H1 (cell line): ENCODE measurements around the gene IL36G. TPM values are rescaled to one million over a fixed set of nuclear protein-coding genes. Genes with fewer than 3 reads are reported as not detected.

Source experiments
- CTCF ChIA-PET: fragments of 300-600 bp; sonication (Branson Sonifier 250); formaldehyde crosslinking; loops from one replicate; lab custom pipeline; 2021; ENCODE audit not compliant: partially characterized antibody; lab: Charles Lee
- POLR2A ChIA-PET: fragments of 300-600 bp; sonication (Branson Sonifier 250); formaldehyde crosslinking; loops from one replicate; lab custom pipeline; 2021; ENCODE audit warnings: inconsistent platforms; ENCODE audit not compliant: partially characterized antibody; lab: Charles Lee
- DNase-seq, 2 experiments: peaks; one replicate each; pipeline versions ENCODE4 v3.0.0 to v3.0.0-alpha.2; 2010 to 2022; ENCODE audit warnings: low spot score in 2 of 2, low read depth in 1 of 2, mixed read lengths in 1 of 2
- FAIRE-seq: peaks from 2 replicates; lab custom pipeline; 2011; peaks lifted over from hg19 to GRCh38; lab: Jason Lieb, UNC
- H2AFZ ChIP-seq: 2 replicates; pipeline ENCODE4 v1.8.1; 2012; ENCODE audit warnings: low read length, inconsistent platforms
- H2AK5ac ChIP-seq: 2 replicates; pipeline ENCODE4 v1.6.1; 2013; ENCODE audit warnings: low read depth, low read length
- H2BK120ac ChIP-seq: replicated peaks from 2 replicates; pipeline ENCODE3; 2013; ENCODE audit warnings: low read depth, low read length, inconsistent platforms
- H2BK12ac ChIP-seq: 2 replicates; pipeline ENCODE4 v1.6.1; 2013; ENCODE audit warnings: low read depth, low read length
- H2BK15ac ChIP-seq: 2 replicates; pipeline ENCODE4 v1.6.1; 2013; ENCODE audit warnings: low read length
- H2BK20ac ChIP-seq: 2 replicates; pipeline ENCODE4 v1.6.1; 2013; ENCODE audit warnings: low read length
- H2BK5ac ChIP-seq: 2 replicates; pipeline ENCODE4 v1.6.1; 2013; ENCODE audit warnings: low read depth, low read length
- H3K14ac ChIP-seq: 2 replicates; pipeline ENCODE4 v1.6.1; 2013; ENCODE audit warnings: inconsistent platforms; ENCODE audit not compliant: insufficient read length
- H3K18ac ChIP-seq: 2 replicates; pipeline ENCODE4 v1.6.1; 2013; ENCODE audit warnings: low read length; ENCODE audit errors: extremely low read depth
- H3K23ac ChIP-seq: 2 replicates; pipeline ENCODE4 v1.6.1; 2013; ENCODE audit warnings: inconsistent platforms; ENCODE audit not compliant: insufficient read length
- H3K23me2 ChIP-seq: 2 replicates; pipeline ENCODE4 v1.6.1; 2013; ENCODE audit warnings: low read depth, low read length
- H3K27ac ChIP-seq: 2 replicates; pipeline ENCODE4 v1.6.1; 2011; ENCODE audit warnings: low read depth, low read length, inconsistent platforms
- H3K27me3 ChIP-seq, 4 experiments: replicated peaks in 1 of 4; 1 replicate in 1 of 4; 2 replicates in 3 of 4; pipeline versions ENCODE4 v1.6.1 to v1.8.1; 2011 to 2013; ENCODE audit warnings: low read length in 3 of 4, mild to moderate bottlenecking in 3 of 4, inconsistent platforms in 2 of 4, mixed read lengths in 2 of 4, moderate library complexity in 1 of 4; ENCODE audit not compliant: control insufficient read depth in 3 of 4, insufficient read depth in 3 of 4; ENCODE audit errors: extremely low read depth in 1 of 4
- H3K36me3 ChIP-seq, 4 experiments: 2 replicates each; pipeline versions ENCODE4 v1.6.1 to v1.8.1; 2011 to 2013; ENCODE audit warnings: mild to moderate bottlenecking in 4 of 4, low read length in 3 of 4, moderate library complexity in 2 of 4, control low read depth in 1 of 4, inconsistent platforms in 1 of 4; ENCODE audit not compliant: insufficient read depth in 4 of 4, control insufficient read depth in 2 of 4
- H3K4ac ChIP-seq: replicated peaks from 2 replicates; pipeline ENCODE3; 2013; ENCODE audit warnings: low read length, low read depth, mixed read lengths, inconsistent platforms; ENCODE audit not compliant: insufficient read length
- H3K4me1 ChIP-seq, 4 experiments: replicated peaks in 1 of 4; 1 replicate in 1 of 4; 2 replicates in 3 of 4; pipeline versions ENCODE4 v1.6.1 to v1.8.1; 2011 to 2013; ENCODE audit warnings: low read length in 3 of 4, inconsistent platforms in 2 of 4, mixed read lengths in 1 of 4; ENCODE audit not compliant: insufficient read depth in 4 of 4, control insufficient read depth in 3 of 4
- H3K4me2 ChIP-seq, 2 experiments: 2 replicates each; pipeline versions ENCODE4 v1.6.1 to v1.8.1; 2011 to 2013; ENCODE audit warnings: low read depth in 2 of 2, low read length in 2 of 2, control low read depth in 1 of 2, inconsistent platforms in 1 of 2, mild to moderate bottlenecking in 1 of 2; ENCODE audit not compliant: insufficient read depth in 1 of 2
- H3K4me3 ChIP-seq, 4 experiments: fragments of 200-600, 300-600 bp in 1 of 4; sonication (generic), shearing (Covaris generic), sonication (Bioruptor Twin) in 1 of 4; 2 replicates each; pipeline versions ENCODE4 v1.5.1 to v1.8.1; 2011 to 2016; ENCODE audit warnings: low read length in 4 of 4, low read depth in 3 of 4, control low read depth in 2 of 4, inconsistent platforms in 2 of 4, mild to moderate bottlenecking in 2 of 4, mixed read lengths in 1 of 4, moderate library complexity in 1 of 4; ENCODE audit not compliant: insufficient read depth in 2 of 4; ENCODE audit errors: extremely low read depth in 1 of 4
- H3K56ac ChIP-seq: replicated peaks from 2 replicates; pipeline ENCODE3; 2013; ENCODE audit warnings: low read depth, mild to moderate bottlenecking, mixed read lengths, low read length, inconsistent platforms; ENCODE audit not compliant: insufficient read length
- H3K79me1 ChIP-seq: 2 replicates; pipeline ENCODE4 v1.6.1; 2013; ENCODE audit warnings: low read depth, low read length, control low read depth
- H3K79me2 ChIP-seq, 2 experiments: 2 replicates each; pipeline versions ENCODE4 v1.6.1 to v1.8.1; 2012 to 2013; ENCODE audit warnings: low read length in 2 of 2, mild to moderate bottlenecking in 2 of 2, inconsistent platforms in 1 of 2; ENCODE audit not compliant: insufficient read depth in 2 of 2, control insufficient read depth in 1 of 2
- H3K9ac ChIP-seq, 4 experiments: replicated peaks in 1 of 4; 1 replicate in 1 of 4; 2 replicates in 3 of 4; pipeline versions ENCODE4 v1.6.1 to v1.8.1; 2011 to 2013; ENCODE audit warnings: low read depth in 3 of 4, low read length in 3 of 4, control low read depth in 2 of 4, mild to moderate bottlenecking in 2 of 4, moderate library complexity in 2 of 4, inconsistent platforms in 1 of 4; ENCODE audit errors: extremely low read depth in 1 of 4
- H3K9me3 ChIP-seq, 2 experiments: 2 replicates each; pipeline versions ENCODE4 v1.6.1 to v1.8.1; 2012 to 2013; ENCODE audit warnings: mild to moderate bottlenecking in 2 of 2, moderate library complexity in 2 of 2, control low read depth in 1 of 2, inconsistent platforms in 1 of 2, low read depth in 1 of 2, low read length in 1 of 2, mixed read lengths in 1 of 2; ENCODE audit not compliant: insufficient read depth in 2 of 2
- H4K20me1 ChIP-seq, 2 experiments: replicated peaks in 1 of 2; 2 replicates each; pipeline versions ENCODE3 to v1.8.1; 2011 to 2013; ENCODE audit warnings: inconsistent platforms in 2 of 2, low read length in 2 of 2, mild to moderate bottlenecking in 1 of 2; ENCODE audit not compliant: insufficient read depth in 2 of 2, control insufficient read depth in 1 of 2
- H4K5ac ChIP-seq: 2 replicates; pipeline ENCODE4 v1.6.1; 2013; ENCODE audit warnings: low read length, low read depth, mixed read lengths, inconsistent platforms; ENCODE audit not compliant: insufficient read length
- H4K8ac ChIP-seq: 2 replicates; pipeline ENCODE4 v1.8.0; 2013; ENCODE audit warnings: mild to moderate bottlenecking, moderate library complexity, low read length, inconsistent platforms; ENCODE audit not compliant: insufficient read depth; ENCODE audit errors: extremely low read depth
- H4K91ac ChIP-seq: replicated peaks from 2 replicates; pipeline ENCODE3; 2013; ENCODE audit warnings: low read length, mixed read lengths, inconsistent platforms; ENCODE audit not compliant: insufficient read length
- CTBP2 ChIP-seq: IDR thresholded peaks from 2 replicates; pipeline ENCODE4 v1.7.0; 2011; ENCODE audit warnings: borderline replicate concordance, mild to moderate bottlenecking, moderate library complexity, mixed read lengths, low read length; ENCODE audit not compliant: insufficient read depth, insufficient read length
- TBP ChIP-seq: IDR thresholded peaks from 2 replicates; pipeline ENCODE4 v1.6.1; 2011; ENCODE audit warnings: low read depth, low read length, improper control_type of control experiment
- WGBS, 2 experiments: shearing (Covaris generic) in 1 of 2; methylation state at CpG; one replicate each; pipeline versions ENCODE4 v1.1.6 to v1.1.7; 2013 to 2015; ENCODE audit warnings: low lambda C conversion rate in 2 of 2, mixed read lengths in 2 of 2, inconsistent platforms in 1 of 2, low coverage in 1 of 2, missing lambda C conversion rate in 1 of 2; ENCODE audit not compliant: insufficient replicate concordance in 2 of 2, insufficient coverage in 1 of 2, insufficient read length in 1 of 2; ENCODE audit errors: extremely low coverage in 1 of 2, missing lambda C conversion rate in 1 of 2; 5-methylcytosine and 5-hydroxymethylcytosine counted together
- long read RNA-seq, 2 experiments: library from RNA in 1 of 2; library from capped mRNA in 1 of 2; stranded (forward); transcript quantifications; one replicate each; pipeline ENCODE4 v2.0.0, GENCODE V29; 2021; ENCODE audit warnings: inconsistent platforms in 1 of 2
- polyA minus RNA-seq, 3 experiments: library from RNA; depleted of rRNA, polyadenylated mRNA; stranded (reverse); fragments of >200 nt; gene quantifications; 1 replicate in 2 of 3; 2 replicates in 1 of 3; pipeline ENCODE4 v1.2.3, GENCODE V29; 2011
- polyA plus RNA-seq, 7 experiments: library from polyadenylated mRNA; depleted of rRNA in 3 of 7; stranded (reverse) in 5 of 7; unstranded in 2 of 7; fragments of >200 nt in 5 of 7; fragments of 200-250 nt in 2 of 7; gene quantifications; 1 replicate in 5 of 7; 2 replicates in 1 of 7; 4 replicates in 1 of 7; pipeline versions ENCODE4 v1.2.1 to v1.2.3, GENCODE V29; 2011 to 2013; ENCODE audit warnings: missing spikeins in 2 of 7, mixed read lengths in 2 of 7
- total RNA-seq: library from RNA; stranded (reverse); fragmentation: NEBNext Ultra II Directional; extraction: Animal tissue kit (Norgen Biotek cat#: 25700); gene quantifications from 2 replicates; pipeline ENCODE4 v1.2.1, GENCODE V29; 2021

IL36G gene
- total RNA-seq (not detected in 2 replicates), polyA plus RNA-seq (2011; rRNA removed) (0.06 and 0.39 TPM in 2 replicates), polyA minus RNA-seq (2011; rRNA and poly(A)+ RNA removed) (not detected in 2 replicates)
- polyA plus RNA-seq (2011; cell fraction: cytosol; rRNA removed): 0.08 TPM
- 0.68 TPM for polyA plus RNA-seq (2011; cell fraction: nucleus; rRNA removed)
- not detected in 4 replicates for polyA plus RNA-seq (2012, experiment 1 of 2)
- polyA plus RNA-seq (2012, experiment 2 of 2): not detected
- not detected for polyA plus RNA-seq (2013, experiment 1 of 2)
- polyA plus RNA-seq (2013, experiment 2 of 2): not detected
- not detected for polyA minus RNA-seq (2011; cell fraction: cytosol; rRNA and poly(A)+ RNA removed)
- not detected for polyA minus RNA-seq (2011; cell fraction: nucleus; rRNA and poly(A)+ RNA removed)
- long read RNA-seq, experiment 1: 0 reads
- long read RNA-seq, experiment 2: 0 reads

DNA sequence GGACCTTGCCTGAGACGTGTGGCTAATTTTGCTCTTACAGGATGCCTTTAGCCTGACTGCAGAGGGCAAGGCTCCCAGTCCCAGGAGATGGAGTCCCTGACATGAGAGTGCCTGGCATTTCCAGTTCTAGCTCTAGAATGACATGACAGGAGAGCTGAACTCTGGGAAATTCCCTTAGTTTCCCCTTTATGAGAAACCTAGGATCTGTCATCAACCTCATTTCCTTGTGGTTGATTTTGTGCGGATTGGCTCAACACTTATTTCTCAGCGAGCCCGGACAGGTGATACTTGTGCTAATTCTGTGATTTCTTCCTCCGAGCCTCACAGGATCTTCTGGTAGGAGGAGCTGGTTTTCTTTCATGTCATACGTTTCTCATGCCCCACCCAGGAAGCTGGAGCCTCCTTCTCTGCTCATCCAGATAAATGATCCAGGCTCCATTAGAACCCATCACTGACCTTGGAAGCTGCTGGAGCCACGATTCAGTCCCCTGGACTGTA is at the start of gene IL36G:
IL36G (plus strand) TSS at position 448 of the 498 bp plus-strand sequence. CDS start 633 bp downstream, outside the sequence.
- TF ChIP-seq TBP (no peak), CTBP2 (no peak)
- Histone ChIP-seq H3K79me2 (no peaks in the 10 kb centered on the region), H3K23ac (no peak within 1 kb of the TSS), H3K79me1 (no peaks in the 10 kb centered on the region), H3K56ac (no peak within 1 kb of the TSS), H3K23me2 (no peaks in the 10 kb centered on the region), H3K4me1 (no peaks in the 10 kb centered on the region), H4K8ac (no peak within 1 kb of the TSS), H3K4me2 (no peak within 1 kb of the TSS), H2BK120ac (no peak within 1 kb of the TSS), H4K20me1 (no peaks in the 10 kb centered on the region), H2AK5ac (no peak within 1 kb of the TSS), H2AFZ (no peak within 1 kb of the TSS), H3K14ac (no peak within 1 kb of the TSS), H2BK15ac (no peak within 1 kb of the TSS), H3K4ac (no peak within 1 kb of the TSS), H3K9ac (no peak within 1 kb of the TSS), H2BK5ac (no peak within 1 kb of the TSS), H2BK20ac (no peak within 1 kb of the TSS), H3K4me3 (no peak within 1 kb of the TSS), H4K91ac (no peak within 1 kb of the TSS), H2BK12ac (no peak within 1 kb of the TSS), H3K27ac (no peak within 1 kb of the TSS), H3K9me3 (no peaks in the 10 kb centered on the region), H3K36me3 (no peaks in the 10 kb centered on the region), H3K18ac (no peak within 1 kb of the TSS), H4K5ac (no peak within 1 kb of the TSS), H3K27me3 (no peaks in the 10 kb centered on the region)
- POLR2A ChIA-PET: no interaction called here
- 92% methylated on average over 7 of the region's 7 CpGs; no CpG with 5 or more reads in 1 of the 2 experiments for WGBS, 2 experiments
- FAIRE-seq: no peak
- DNase-seq: no peak
- CTCF ChIA-PET: interaction anchor here (1.4 to 1.9 kb wide), 4 partner anchors 18 to 253 kb away, joined by 3 to 13 read pairs (median 4); no protein-coding TSS in a partner anchor
